Activated B cell treated with CpG ODN at 0.5 μM for 24 hours (primary cell): ENCODE data around the gene SRPRB. TPM values are rescaled to one million over a fixed set of nuclear protein-coding genes. Genes with fewer than 3 reads are reported as not detected.

Experiments used
- ATAC-seq: fragments of 200-7000 bp; cut with Tn5 transposase; one replicate; pipeline ENCODE4 v1.10.0; 2021; ENCODE audit warnings: low read depth, mild to moderate bottlenecking, moderate library complexity
- CTCF ChIA-PET: fragments of 350-600 bp; sonication (Branson Sonifier 250); formaldehyde crosslinking; loops from one replicate; lab custom pipeline; 2021; ENCODE audit warnings: antibody characterized with exemption; lab: Charles Lee
- POLR2A ChIA-PET: fragments of 350-600 bp; sonication (Branson Sonifier 250); formaldehyde crosslinking; loops from one replicate; lab custom pipeline; 2021; ENCODE audit warnings: antibody characterized with exemption; lab: Charles Lee
- DNase-seq: peaks from one replicate; pipeline ENCODE4 v3.0.0; 2022
- H3K27ac Mint-ChIP-seq: one replicate; pipeline ENCODE4 v1.8.0; 2020; ENCODE audit warnings: mixed read lengths
- H3K27me3 Mint-ChIP-seq: one replicate; pipeline ENCODE4 v1.8.0; 2021; ENCODE audit warnings: mixed read lengths
- H3K36me3 Mint-ChIP-seq: one replicate; pipeline ENCODE4 v1.8.0; 2021; ENCODE audit warnings: low read depth, mixed read lengths
- H3K4me1 Mint-ChIP-seq: one replicate; pipeline ENCODE4 v1.8.0; 2021; ENCODE audit warnings: mixed read lengths
- H3K4me3 Mint-ChIP-seq: one replicate; pipeline ENCODE4 v1.8.0; 2020; ENCODE audit warnings: mild to moderate bottlenecking, mixed read lengths
- H3K9me3 Mint-ChIP-seq: one replicate; pipeline ENCODE4 v1.8.0; 2020; ENCODE audit warnings: mixed read lengths
- CTCF ChIP-seq: fragments of 200-600 bp; IDR thresholded peaks from one replicate; pipeline ENCODE4 v1.8.0; 2022; ENCODE audit warnings: antibody characterized with exemption, mild to moderate bottlenecking
- intact Hi-C: fragments of 100-400 bp; cut with micrococcal nuclease; formaldehyde crosslinking; loops from one replicate; pipeline ENCODE4 v1.15.1; 2024
- total RNA-seq: library from RNA; stranded (reverse); gene quantifications from 2 replicates; pipeline ENCODE4 v1.2.3, GENCODE V29; 2022

The SRPRB gene
- total RNA-seq, 1 donor from 2014 or later, result 36.5 TPM

- H3K36me3 Mint-ChIP-seq, result peaks cover 81% of the 10 kb centered on the region
- ATAC-seq (no peak), DNase-seq (no peak)
- intact Hi-C loops, result no loop called here
- no peak overlapping the region for H3K4me3 Mint-ChIP-seq
- POLR2A ChIA-PET, result no interaction called here
- H3K4me1 Mint-ChIP-seq, result peaks cover 3% of the 10 kb centered on the region
- H3K27me3 Mint-ChIP-seq, result no peaks in the 10 kb centered on the region
- no peak overlapping the region for H3K27ac Mint-ChIP-seq
- TF ChIP-seq CTCF, result no peak
- CTCF ChIA-PET, result no interaction called here
- no peaks in the 10 kb centered on the region for H3K9me3 Mint-ChIP-seq
Observed at GRCh38 chr3:133812872-133813271, 7.3 kb downstream of the SRPRB start.

DNA sequence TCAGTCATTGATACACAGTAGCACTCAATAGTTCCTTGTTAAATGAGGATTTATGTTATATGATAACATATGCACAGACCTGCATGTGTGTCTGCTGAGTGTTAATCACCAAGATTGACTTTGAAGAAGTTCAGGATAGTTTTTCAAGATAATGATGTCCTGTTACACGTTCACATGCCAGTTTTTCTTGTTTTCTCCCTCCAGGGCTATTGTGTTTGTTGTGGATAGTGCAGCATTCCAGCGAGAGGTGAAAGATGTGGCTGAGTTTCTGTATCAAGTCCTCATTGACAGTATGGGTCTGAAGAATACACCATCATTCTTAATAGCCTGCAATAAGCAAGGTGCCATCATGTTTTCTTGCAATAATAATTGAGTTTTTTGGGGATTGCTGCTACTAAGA is 9.8 kb downstream of the SRPRB start:
- ATAC-seq, result no peak
- Mint-ChIP-seq H3K9me3 (no peaks in the 10 kb centered on the region), H3K36me3 (peaks cover 80% of the 10 kb centered on the region), H3K4me1 (no peaks in the 10 kb centered on the region), H3K4me3 (no peak overlapping the region), H3K27ac (no peak overlapping the region), H3K27me3 (no peaks in the 10 kb centered on the region)
- ChIA-PET CTCF (no interaction called here), POLR2A (no interaction called here)
- intact Hi-C loops, result no loop called here
- no peak for DNase-seq
- TF ChIP-seq CTCF, result no peak

GRCh38 chr3:133820129-133820528 is 14.5 kb downstream of the SRPRB start:
- intact Hi-C loops, result no loop called here
- Mint-ChIP-seq H3K9me3 (no peaks in the 10 kb centered on the region), H3K27me3 (no peaks in the 10 kb centered on the region), H3K4me3 (no peak overlapping the region), H3K36me3 (peaks cover 82% of the 10 kb centered on the region), H3K27ac (no peak overlapping the region), H3K4me1 (no peaks in the 10 kb centered on the region)
- ChIA-PET CTCF (interaction anchor here (1.9 kb wide), 1 partner anchor 108 kb away, joined by 6 read pairs; no protein-coding TSS in a partner anchor), POLR2A (no interaction called here)
- no peak for DNase-seq
- no peak for ATAC-seq
- TF ChIP-seq CTCF, result no peak

- no peaks in the 10 kb centered on the region for H3K27me3 Mint-ChIP-seq
- CTCF ChIA-PET, result interaction anchor here (1.9 kb wide), 1 partner anchor 107 kb away, joined by 6 read pairs; no protein-coding TSS in a partner anchor
- peaks cover 82% of the 10 kb centered on the region for H3K36me3 Mint-ChIP-seq
- no peaks in the 10 kb centered on the region for H3K4me1 Mint-ChIP-seq
- DNase-seq, result no peak
- H3K27ac Mint-ChIP-seq, result no peak overlapping the region
- H3K9me3 Mint-ChIP-seq, result no peaks in the 10 kb centered on the region
- intact Hi-C loops, result no loop called here
- ATAC-seq, result no peak
- POLR2A ChIA-PET, result no interaction called here
- H3K4me3 Mint-ChIP-seq, result no peak overlapping the region
- no peak for TF ChIP-seq CTCF
Observed at GRCh38 chr3:133820889-133821675, 15.5 kb downstream of the SRPRB start.

DNA sequence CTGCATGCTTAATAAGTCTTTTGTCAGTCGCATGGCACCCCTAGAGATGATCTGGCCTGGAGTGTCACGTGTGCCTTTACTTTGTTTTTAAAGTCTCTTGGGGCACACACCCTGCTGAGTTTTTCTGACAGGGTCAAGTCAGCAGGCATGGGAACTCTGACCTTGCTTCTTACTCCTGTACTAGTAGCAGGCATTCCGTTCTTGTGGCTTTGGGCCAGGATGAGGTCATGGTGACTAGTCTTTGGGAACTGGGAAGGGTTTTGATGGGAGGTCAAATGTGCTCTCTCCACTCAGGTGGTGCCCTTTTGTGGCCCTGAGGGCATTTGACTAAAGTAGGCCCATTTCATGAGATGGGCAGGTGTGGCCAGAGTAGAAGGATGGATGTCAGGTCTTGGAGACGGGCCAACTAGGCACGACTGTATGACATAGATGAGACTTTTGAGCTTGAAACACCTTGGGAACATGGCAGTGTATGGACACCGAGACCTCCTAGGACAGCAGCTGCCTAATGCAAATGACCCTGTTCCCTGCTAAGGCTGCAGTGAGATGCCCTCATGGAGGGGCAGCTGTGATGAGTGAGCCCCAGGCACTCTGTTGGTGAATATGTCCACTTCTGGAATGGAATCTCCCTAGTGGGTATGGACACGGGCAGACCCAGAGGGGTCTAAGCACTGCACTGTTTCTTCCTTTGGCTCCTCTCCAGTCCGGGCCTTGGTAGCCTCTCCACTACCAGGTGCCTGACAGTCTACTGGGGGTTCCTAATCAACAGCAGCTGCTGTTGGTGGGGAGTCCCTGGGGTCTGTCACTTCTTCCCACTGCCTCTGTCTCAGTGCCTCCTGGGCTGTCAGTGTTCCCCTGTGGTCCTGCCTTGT is 16.4 kb downstream of the SRPRB start:
- Mint-ChIP-seq H3K27ac (no peak overlapping the region), H3K9me3 (no peaks in the 10 kb centered on the region), H3K27me3 (no peaks in the 10 kb centered on the region), H3K4me1 (no peaks in the 10 kb centered on the region), H3K4me3 (no peak overlapping the region), H3K36me3 (peaks cover 78% of the 10 kb centered on the region)
- CTCF ChIA-PET, result no interaction called here
- POLR2A ChIA-PET, result no interaction called here
- ATAC-seq (no peak), DNase-seq (no peak)
- intact Hi-C loops, result no loop called here
- TF ChIP-seq CTCF, result no peak
